ENCODE results near the gene SYT17.

GRCh38 chr16:19151310-19151709, 16.7 kb upstream of the SYT17 start:
- no peak for TF ChIP-seq YY1 (IDR thresholded peaks at IDR 0.05; ENCODE audit: low read depth, low read length)
- TF ChIP-seq TCF12 (IDR thresholded peaks at IDR 0.05; ENCODE audit: low read depth, low read length) = no peak
- no peak for TF ChIP-seq EP300 (IDR thresholded peaks at IDR 0.05; ENCODE audit: borderline replicate concordance in 1 of 2, control insufficient read depth in 1 of 2, low read depth in 2 of 2, low read length in 2 of 2)

Data from GM12878 (cell line).